Measurements from ENCODE around the gene SCN11A.

The SCN11A gene

DNA sequence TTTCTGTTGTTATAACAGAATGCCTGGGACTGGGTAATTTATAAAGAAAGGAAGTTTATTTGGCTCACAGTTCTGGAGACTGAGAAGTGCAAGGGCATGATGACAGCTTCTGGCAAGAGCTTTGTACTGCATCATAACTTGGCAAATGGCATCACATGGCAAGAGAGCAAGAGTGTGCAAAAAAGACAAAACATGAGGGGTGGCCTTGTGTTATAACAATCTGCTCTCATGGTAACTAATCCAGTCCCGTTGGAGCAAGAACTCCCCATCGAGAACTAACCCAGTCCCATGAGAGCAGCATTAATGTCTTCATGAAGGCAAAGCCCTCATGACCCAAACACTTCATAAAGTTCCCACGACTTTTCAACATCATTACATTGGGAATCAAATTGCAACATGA, 23.2 kb downstream of the SCN11A start:
- Histone ChIP-seq H3F3A (ENCODE audit: insufficient read depth, low read length) (no peaks in the 10 kb centered on the region), H3K27ac (ENCODE audit: low read depth, low read length, poor library complexity, severe bottlenecking) (no peak overlapping the region), H3K9ac (ENCODE audit: low read length) (no peak overlapping the region), H3K9me2 (ENCODE audit: low read depth, low read length) (no peaks in the 10 kb centered on the region), H3K79me2 (ENCODE audit: insufficient read depth, low read length) (no peaks in the 10 kb centered on the region), H3K4me2 (ENCODE audit: low read length) (no peak overlapping the region), H3K4me3 (ENCODE audit: low read depth, low read length, poor library complexity, severe bottlenecking) (no peak overlapping the region), H4K20me1 (ENCODE audit: insufficient read depth, low read length) (no peaks in the 10 kb centered on the region), H2AFZ (ENCODE audit: low read length) (no peak overlapping the region), H3K9me3 (ENCODE audit: low read length) (no peaks in the 10 kb centered on the region), H3K36me3 (ENCODE audit: insufficient read depth, low read length) (no peaks in the 10 kb centered on the region), H3K4me1 (ENCODE audit: insufficient read depth, low read length, severe bottlenecking) (no peaks in the 10 kb centered on the region), H3K27me3 (ENCODE audit: insufficient read depth, low read length) (no peaks in the 10 kb centered on the region)
- no peak for TF ChIP-seq EZH2 (IDR thresholded peaks at IDR 0.05; ENCODE audit: borderline replicate concordance, low read length)
- TF ChIP-seq, protein P1, sequence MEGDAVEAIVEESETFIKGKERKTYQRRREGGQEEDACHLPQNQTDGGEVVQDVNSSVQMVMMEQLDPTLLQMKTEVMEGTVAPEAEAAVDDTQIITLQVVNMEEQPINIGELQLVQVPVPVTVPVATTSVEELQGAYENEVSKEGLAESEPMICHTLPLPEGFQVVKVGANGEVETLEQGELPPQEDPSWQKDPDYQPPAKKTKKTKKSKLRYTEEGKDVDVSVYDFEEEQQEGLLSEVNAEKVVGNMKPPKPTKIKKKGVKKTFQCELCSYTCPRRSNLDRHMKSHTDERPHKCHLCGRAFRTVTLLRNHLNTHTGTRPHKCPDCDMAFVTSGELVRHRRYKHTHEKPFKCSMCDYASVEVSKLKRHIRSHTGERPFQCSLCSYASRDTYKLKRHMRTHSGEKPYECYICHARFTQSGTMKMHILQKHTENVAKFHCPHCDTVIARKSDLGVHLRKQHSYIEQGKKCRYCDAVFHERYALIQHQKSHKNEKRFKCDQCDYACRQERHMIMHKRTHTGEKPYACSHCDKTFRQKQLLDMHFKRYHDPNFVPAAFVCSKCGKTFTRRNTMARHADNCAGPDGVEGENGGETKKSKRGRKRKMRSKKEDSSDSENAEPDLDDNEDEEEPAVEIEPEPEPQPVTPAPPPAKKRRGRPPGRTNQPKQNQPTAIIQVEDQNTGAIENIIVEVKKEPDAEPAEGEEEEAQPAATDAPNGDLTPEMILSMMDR (IDR thresholded peaks at IDR 0.05; ENCODE audit: low read length) = no peak

DNA sequence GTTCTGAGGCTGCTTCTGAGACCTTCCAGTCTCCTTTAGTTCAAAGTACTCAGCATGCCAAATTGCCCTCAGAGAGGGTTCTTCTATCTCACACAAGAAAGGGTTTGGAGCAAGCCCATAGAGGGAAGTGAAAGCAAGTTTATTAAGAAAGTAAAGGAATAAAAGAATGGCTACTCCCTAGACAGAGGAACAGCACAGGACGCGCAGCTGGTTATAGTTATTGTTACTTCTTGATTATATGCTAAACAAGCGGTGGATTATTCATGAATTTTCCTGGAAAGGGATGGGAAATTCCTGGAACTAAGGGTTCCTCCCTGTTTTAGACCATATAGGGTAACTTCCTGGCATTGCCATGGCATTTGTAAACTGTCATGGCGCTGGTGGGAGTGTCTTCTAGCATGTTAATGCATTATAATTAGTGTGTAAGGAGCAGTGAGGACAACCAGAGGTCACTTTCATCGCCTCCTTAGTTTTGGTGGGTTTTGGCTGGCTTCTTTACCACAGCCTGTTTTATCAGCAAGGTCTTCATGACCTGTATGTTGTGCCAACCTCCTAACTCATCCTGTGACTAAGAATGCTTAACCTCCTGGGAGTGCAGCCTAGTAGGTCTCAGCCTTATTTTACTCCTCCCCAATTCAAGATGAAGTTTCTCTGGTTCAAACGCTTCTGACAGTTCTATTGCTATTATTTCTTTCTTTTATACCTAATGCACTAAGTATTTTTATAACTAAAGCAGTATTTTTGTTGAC, 26.3 kb downstream of the SCN11A start:
- Histone ChIP-seq H3K27ac (ENCODE audit: low read depth, low read length, poor library complexity, severe bottlenecking) (no peak overlapping the region), H3K4me3 (ENCODE audit: low read depth, low read length, poor library complexity, severe bottlenecking) (no peak overlapping the region), H3K79me2 (ENCODE audit: insufficient read depth, low read length) (no peaks in the 10 kb centered on the region), H3F3A (ENCODE audit: insufficient read depth, low read length) (no peaks in the 10 kb centered on the region), H3K9me2 (ENCODE audit: low read depth, low read length) (no peaks in the 10 kb centered on the region), H3K36me3 (ENCODE audit: insufficient read depth, low read length) (no peaks in the 10 kb centered on the region), H4K20me1 (ENCODE audit: insufficient read depth, low read length) (no peaks in the 10 kb centered on the region), H3K4me1 (ENCODE audit: insufficient read depth, low read length, severe bottlenecking) (no peaks in the 10 kb centered on the region), H3K9me3 (ENCODE audit: low read length) (no peaks in the 10 kb centered on the region), H3K9ac (ENCODE audit: low read length) (no peak overlapping the region), H3K27me3 (ENCODE audit: insufficient read depth, low read length) (no peaks in the 10 kb centered on the region), H2AFZ (ENCODE audit: low read length) (no peak overlapping the region), H3K4me2 (ENCODE audit: low read length) (no peak overlapping the region)
- no peak for TF ChIP-seq EZH2 (IDR thresholded peaks at IDR 0.05; ENCODE audit: borderline replicate concordance, low read length)
- TF ChIP-seq, protein P1 (IDR thresholded peaks at IDR 0.05; ENCODE audit: low read length) = no peak

DNA sequence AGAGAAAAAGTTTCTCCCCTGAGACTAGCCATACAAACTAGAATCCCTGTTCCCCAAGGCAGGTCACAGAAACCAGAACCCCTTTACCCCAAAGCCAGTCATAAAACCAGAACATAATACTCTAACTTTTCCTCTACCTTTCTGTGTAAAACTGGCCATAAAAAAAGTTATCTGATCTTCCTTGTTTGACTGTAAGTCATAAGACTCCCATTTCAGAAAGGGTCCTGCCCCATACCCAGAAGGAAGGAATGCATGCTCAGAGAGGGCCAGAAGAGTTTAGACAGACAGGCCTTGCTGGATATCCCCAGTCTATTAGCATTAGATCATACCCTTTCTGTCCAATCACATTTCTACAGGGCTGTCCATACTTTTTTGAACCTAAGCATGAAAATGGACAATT, 27.2 kb downstream of the SCN11A start:
- no peaks in the 10 kb centered on the region for H4K20me1 ChIP-seq (ENCODE audit: insufficient read depth, low read length)
- no peak overlapping the region for H3K4me3 ChIP-seq (ENCODE audit: low read depth, low read length, poor library complexity, severe bottlenecking)
- TF ChIP-seq, protein P1 (IDR thresholded peaks at IDR 0.05; ENCODE audit: low read length) = no peak
- TF ChIP-seq EZH2 (IDR thresholded peaks at IDR 0.05; ENCODE audit: borderline replicate concordance, low read length) = no peak
- no peaks in the 10 kb centered on the region for H3K9me3 ChIP-seq (ENCODE audit: low read length)
- no peaks in the 10 kb centered on the region for H3K36me3 ChIP-seq (ENCODE audit: insufficient read depth, low read length)
- no peaks in the 10 kb centered on the region for H3K27me3 ChIP-seq (ENCODE audit: insufficient read depth, low read length)
- H3K79me2 ChIP-seq (ENCODE audit: insufficient read depth, low read length) = no peaks in the 10 kb centered on the region
- H3K9ac ChIP-seq (ENCODE audit: low read length) = no peak overlapping the region
- no peaks in the 10 kb centered on the region for H3F3A ChIP-seq (ENCODE audit: insufficient read depth, low read length)
- no peaks in the 10 kb centered on the region for H3K9me2 ChIP-seq (ENCODE audit: low read depth, low read length)
- no peak overlapping the region for H3K4me2 ChIP-seq (ENCODE audit: low read length)
- no peaks in the 10 kb centered on the region for H3K4me1 ChIP-seq (ENCODE audit: insufficient read depth, low read length, severe bottlenecking)
- no peak overlapping the region for H3K27ac ChIP-seq (ENCODE audit: low read depth, low read length, poor library complexity, severe bottlenecking)
- H2AFZ ChIP-seq (ENCODE audit: low read length) = no peak overlapping the region

Measured in OCI-LY1 (cell line).